CD4-positive, alpha-beta T cell treated with Interleukin-6 for 4 hours (primary cell): Measurements from ENCODE around the gene TRMT112.

ENCODE experiments used
- DNase-seq: peaks from one replicate; pipeline ENCODE4 v3.0.0-alpha.2; 2020; ENCODE audit warnings: mixed read lengths

Gene TRMT112

GRCh38 chr11:64317325-64317960 lies at the start of gene TRMT112:
TRMT112 (minus strand) TSS chr11:64317559; CDS start chr11:64317526, 33 bp downstream.
- peak; percentile 97 for DNase-seq

GRCh38 chr11:64366751-64367150 lies 49.4 kb upstream of the TRMT112 start:
- DNase-seq: no peak

- no peak for DNase-seq
These were observed 47.6 kb upstream of the TRMT112 start for GRCh38 chr11:64364911-64365310.

- no peak for DNase-seq
These were observed 47.1 kb upstream of the TRMT112 start for GRCh38 chr11:64364435-64364834.

GRCh38 chr11:64362339-64362738 lies 45.0 kb upstream of the TRMT112 start:
- no peak for DNase-seq

GRCh38 chr11:64361659-64362058 lies 44.3 kb upstream of the TRMT112 start:
- no peak for DNase-seq

GRCh38 chr11:64360448-64360921 lies 43.1 kb upstream of the TRMT112 start:
- DNase-seq: no peak

GRCh38 chr11:64359712-64360445 lies 42.5 kb upstream of the TRMT112 start:
- peak; percentile 51 for DNase-seq

- peak; percentile 66 for DNase-seq
These were observed 41.8 kb upstream of the TRMT112 start, which contains the start of gene RPS6KA4 for GRCh38 chr11:64358907-64359711. RPS6KA4 (plus strand) TSS chr11:64359162; CDS start chr11:64359236, 74 bp downstream.

- DNase-seq: no peak
These were observed 41.2 kb upstream of the TRMT112 start for GRCh38 chr11:64358536-64358906.

- peak; percentile 66 for DNase-seq
These were observed 40.7 kb upstream of the TRMT112 start for GRCh38 chr11:64357904-64358535.

- no peak for DNase-seq
These were observed 40.1 kb upstream of the TRMT112 start for GRCh38 chr11:64357446-64357845.

- DNase-seq: no peak
These were observed 39.4 kb upstream of the TRMT112 start for GRCh38 chr11:64356498-64357411.

GRCh38 chr11:64355078-64355940 lies 38.0 kb upstream of the TRMT112 start:
- peak; percentile 57 for DNase-seq

GRCh38 chr11:64353715-64354506 lies 36.6 kb upstream of the TRMT112 start:
- DNase-seq: no peak

GRCh38 chr11:64352995-64353714 lies 35.8 kb upstream of the TRMT112 start:
- no peak for DNase-seq

- DNase-seq: no peak
These were observed 35.0 kb upstream of the TRMT112 start for GRCh38 chr11:64352099-64352994.

GRCh38 chr11:64351136-64351631 lies 33.8 kb upstream of the TRMT112 start:
- DNase-seq: no peak
